Colon (tissue), 2 donors: ENCODE results near the gene CAPN13.

Source experiments
- FAIRE-seq: peaks from 2 replicates; lab custom pipeline; 2012; peaks lifted over from hg19 to GRCh38; lab: Jason Lieb, UNC
- donor health status: control.
- donor health status: control.

Gene CAPN13

GRCh38 chr2:30786923-30787685, 20.1 kb downstream of the CAPN13 start:
- FAIRE-seq = no peak

GRCh38 chr2:30784682-30785081, 22.6 kb downstream of the CAPN13 start:
- FAIRE-seq = no peak

GRCh38 chr2:30781961-30782533, 25.2 kb downstream of the CAPN13 start:
- no peak for FAIRE-seq

- no peak for FAIRE-seq
Observed at GRCh38 chr2:30781451-30781850, 25.8 kb downstream of the CAPN13 start.

- no peak for FAIRE-seq
Observed at GRCh38 chr2:30780776-30781330, 26.4 kb downstream of the CAPN13 start.

GRCh38 chr2:30778611-30779010, 28.6 kb downstream of the CAPN13 start:
- no peak for FAIRE-seq

GRCh38 chr2:30777661-30778505, 29.4 kb downstream of the CAPN13 start:
- FAIRE-seq = no peak

- no peak for FAIRE-seq
Observed at GRCh38 chr2:30776831-30777635, 30.2 kb downstream of the CAPN13 start.

GRCh38 chr2:30775833-30776232, 31.4 kb downstream of the CAPN13 start:
- FAIRE-seq = no peak

GRCh38 chr2:30772021-30772705, 35.1 kb downstream of the CAPN13 start:
- FAIRE-seq = no peak

GRCh38 chr2:30770816-30771576, 36.2 kb downstream of the CAPN13 start:
- FAIRE-seq = no peak

- no peak for FAIRE-seq
Observed at GRCh38 chr2:30769891-30770462, 37.3 kb downstream of the CAPN13 start.

GRCh38 chr2:30769481-30769780, 37.8 kb downstream of the CAPN13 start:
- no peak for FAIRE-seq

GRCh38 chr2:30768708-30769480, 38.4 kb downstream of the CAPN13 start:
- FAIRE-seq = no peak

GRCh38 chr2:30768036-30768686, 39.1 kb downstream of the CAPN13 start:
- FAIRE-seq = no peak

- FAIRE-seq = no peak
Observed at GRCh38 chr2:30766666-30767065, 40.6 kb downstream of the CAPN13 start.

GRCh38 chr2:30765876-30766470, 41.3 kb downstream of the CAPN13 start:
- no peak for FAIRE-seq

GRCh38 chr2:30765191-30765590, 42.1 kb downstream of the CAPN13 start:
- no peak for FAIRE-seq
